ENCODE data around the gene ZNF133.
"Not testable (repeated sequence)": the region's sequence is repeated elsewhere in the genome, so short reads cannot be mapped to it uniquely, and the experiment has no call there.

The ZNF133 gene

DNA sequence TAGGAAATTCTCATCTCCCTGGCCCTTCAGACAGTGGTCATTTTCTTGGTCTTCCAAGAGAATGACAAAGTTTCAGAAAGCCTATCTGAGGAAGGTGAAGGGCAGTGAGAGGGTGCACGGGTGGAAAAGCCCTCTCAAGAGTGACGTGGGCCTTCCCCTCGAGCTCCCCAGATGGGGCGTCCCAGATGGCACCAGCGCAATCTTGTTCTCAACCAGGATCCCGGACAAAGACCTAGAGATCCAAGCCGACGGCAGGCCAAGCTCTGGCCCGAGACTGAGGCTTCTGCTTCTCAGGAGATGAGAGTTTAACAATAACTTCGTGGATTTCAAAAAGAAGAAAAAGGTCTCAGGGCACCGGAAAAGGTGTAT, 797 bp upstream of the ZNF133 start:
- DNase-seq = no peak

DNA sequence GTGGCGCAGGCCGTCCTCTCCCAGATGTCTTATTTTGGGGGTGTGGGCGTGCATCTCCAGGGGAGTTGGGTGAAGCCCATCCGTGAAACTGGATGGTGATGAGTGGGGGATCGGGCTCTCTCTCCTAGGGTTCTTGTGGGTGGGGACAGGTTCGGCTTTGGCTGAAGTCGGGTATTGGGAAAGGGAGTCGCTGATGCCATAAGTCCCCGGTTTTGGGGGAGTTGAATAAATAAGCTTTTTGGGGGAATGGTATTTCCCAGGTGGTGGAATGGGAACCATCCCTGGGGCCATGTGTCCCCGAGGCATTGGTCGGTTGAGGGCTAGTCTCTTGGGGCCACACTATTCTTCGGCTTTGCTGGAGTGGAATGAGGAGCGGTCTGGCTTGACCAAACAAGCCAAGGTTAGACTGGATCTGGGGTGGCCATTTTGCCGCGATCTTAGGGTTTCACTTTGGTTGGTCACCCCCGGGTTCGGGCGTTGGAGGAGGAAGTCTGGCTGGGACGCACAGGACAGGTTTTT, 481 bp downstream of the ZNF133 start:
- DNase-seq = peak in 1 of 2 experiments; percentile 11

DNA sequence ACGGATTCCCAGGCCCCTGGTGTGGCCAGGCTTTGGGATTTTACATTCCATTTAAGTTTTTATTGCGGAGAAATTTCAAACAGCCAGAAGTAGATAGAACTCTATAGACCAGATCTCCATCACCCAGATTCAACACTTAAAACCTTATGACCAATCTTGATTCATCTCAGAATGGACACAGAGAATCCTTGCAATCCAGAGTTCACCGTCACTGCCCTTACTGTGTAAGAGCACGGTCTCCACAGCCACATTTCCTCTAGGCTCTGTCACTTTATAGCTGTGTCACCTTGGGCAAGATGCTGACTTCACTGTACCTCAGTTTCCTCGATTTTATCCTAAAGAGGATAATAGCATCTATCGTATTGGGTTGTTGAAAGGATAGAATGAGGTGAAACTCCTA, 979 bp downstream of the ZNF133 start:
- DNase-seq = no peak

GRCh38 chr20:18299364-18299763, 11.0 kb downstream of the ZNF133 start:
- DNase-seq = no peak

- peak in 1 of 2 experiments; percentile 15 for DNase-seq
These were observed 16.3 kb downstream of the ZNF133 start for GRCh38 chr20:18304618-18305017.

- no peak for DNase-seq
These were observed 19.0 kb downstream of the ZNF133 start for GRCh38 chr20:18307301-18307700.

- DNase-seq = no peak
These were observed 21.7 kb downstream of the ZNF133 start for GRCh38 chr20:18310051-18310450.

DNA sequence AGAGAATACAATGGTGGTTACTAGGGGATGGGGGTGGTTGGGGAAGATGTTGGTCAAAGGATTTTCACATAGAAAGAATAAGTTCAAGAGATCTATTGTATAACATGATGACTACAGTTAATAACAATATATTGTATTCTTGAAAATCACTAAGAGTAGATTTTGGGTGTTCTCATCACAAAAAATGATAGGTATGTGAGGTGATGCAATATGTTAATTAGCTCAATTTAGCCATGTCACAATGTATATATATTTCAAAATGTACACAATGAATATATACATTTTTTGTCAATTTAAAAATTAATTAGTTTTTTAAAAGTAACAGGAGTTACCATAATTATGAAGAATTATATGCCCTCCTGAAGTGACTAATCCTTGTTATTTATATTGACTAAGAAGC, 22.3 kb downstream of the ZNF133 start:
- no peak for DNase-seq

- no peak for DNase-seq
These were observed 24.4 kb downstream of the ZNF133 start for GRCh38 chr20:18312723-18313122.

- DNase-seq = no peak
These were observed 25.1 kb downstream of the ZNF133 start for GRCh38 chr20:18313411-18313810.

DNA sequence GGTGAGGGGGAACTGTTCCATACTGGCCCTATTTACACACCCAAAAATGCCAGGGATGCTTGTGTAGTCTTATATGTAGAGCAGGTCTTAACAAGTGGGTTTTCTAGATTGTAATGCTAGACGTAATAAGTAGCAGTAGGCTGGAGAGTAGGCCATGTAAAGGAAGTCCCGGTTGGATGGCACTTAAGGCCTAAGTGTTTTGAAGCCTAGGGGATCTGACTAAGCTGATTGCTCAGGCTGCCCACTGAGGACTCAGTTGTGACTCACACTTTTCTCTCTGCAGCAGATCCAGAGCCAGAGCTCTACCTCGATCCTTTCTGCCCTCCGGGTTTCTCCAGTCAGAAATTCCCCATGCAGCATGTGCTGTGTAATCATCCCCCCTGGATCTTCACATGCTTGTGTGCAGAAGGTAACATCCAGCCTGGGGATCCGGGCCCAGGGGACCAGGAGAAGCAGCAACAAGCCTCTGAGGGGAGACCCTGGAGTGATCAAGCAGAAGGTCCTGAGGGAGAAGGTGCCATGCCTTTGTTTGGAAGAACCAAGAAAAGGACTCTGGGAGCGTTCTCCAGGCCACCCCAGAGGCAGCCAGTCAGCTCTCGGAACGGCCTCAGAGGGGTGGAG, 26.6 kb downstream of the ZNF133 start:
- peak; percentile 9 to 58 for DNase-seq

DNA sequence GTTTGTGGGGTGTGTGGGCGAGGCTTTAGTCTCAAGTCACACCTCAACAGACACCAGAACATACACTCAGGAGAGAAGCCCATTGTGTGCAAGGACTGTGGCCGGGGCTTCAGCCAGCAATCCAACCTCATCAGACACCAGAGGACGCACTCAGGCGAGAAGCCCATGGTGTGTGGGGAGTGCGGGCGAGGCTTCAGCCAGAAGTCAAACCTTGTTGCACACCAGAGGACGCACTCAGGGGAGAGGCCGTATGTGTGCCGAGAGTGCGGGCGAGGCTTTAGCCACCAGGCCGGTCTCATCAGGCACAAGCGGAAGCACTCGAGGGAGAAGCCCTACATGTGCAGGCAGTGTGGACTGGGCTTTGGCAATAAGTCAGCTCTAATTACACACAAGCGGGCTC, 27.8 kb downstream of the ZNF133 start:
- no peak for DNase-seq

GRCh38 chr20:18321316-18321715, 33.0 kb downstream of the ZNF133 start:
- DNase-seq = no peak

- no peak for DNase-seq
These were observed 33.9 kb downstream of the ZNF133 start for GRCh38 chr20:18321976-18322950.

- DNase-seq = no peak
These were observed 35.4 kb downstream of the ZNF133 start for GRCh38 chr20:18323705-18324104.

DNA sequence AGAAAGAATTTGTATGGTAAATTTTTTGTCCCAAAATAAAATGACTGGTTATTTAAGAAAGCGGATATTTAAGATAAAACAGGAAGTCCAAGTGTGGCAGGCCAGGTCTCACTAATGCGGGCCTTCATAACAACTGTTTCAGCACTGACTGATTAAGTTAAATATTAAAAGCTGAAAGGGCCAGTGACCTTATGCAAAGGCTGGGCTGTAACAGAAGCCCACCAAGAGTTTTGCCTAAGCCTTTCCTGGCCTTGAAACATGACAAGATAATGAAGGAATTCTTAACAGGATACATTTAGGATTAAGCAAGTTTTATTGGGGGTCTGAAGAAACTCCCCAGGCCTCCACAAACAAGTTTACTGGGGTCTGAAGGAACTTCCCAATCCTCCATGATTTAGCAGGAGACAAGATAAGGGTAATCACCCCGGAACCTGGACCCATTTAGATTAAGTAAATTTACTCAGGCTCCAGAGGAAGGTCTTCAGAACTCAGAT, 36.3 kb downstream of the ZNF133 start:
- DNase-seq = no peak

GRCh38 chr20:18326990-18327389, 38.7 kb downstream of the ZNF133 start:
- DNase-seq = no peak

GRCh38 chr20:18331694-18332093, 43.4 kb downstream of the ZNF133 start:
- no peak for DNase-seq

DNA sequence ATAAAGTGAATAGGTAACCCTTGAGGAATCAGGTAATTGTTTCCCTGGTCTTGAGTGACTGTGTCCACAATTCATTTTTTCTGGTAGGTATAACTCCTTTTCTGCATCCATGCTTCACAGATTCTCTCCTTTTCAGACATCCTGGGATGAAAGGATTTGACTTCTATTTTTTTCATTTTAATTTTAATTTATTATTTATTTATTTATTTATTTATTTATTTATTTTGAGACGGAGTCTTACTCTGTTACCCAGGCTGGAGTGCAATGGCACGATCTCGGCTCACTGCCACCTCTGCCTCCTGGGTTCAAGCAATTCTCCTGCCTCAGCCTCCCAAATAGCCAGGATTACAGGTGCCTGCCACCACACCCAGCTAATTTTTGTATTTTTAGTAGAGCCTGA, 61.4 kb downstream of the ZNF133 start:
- not testable (repeated sequence) for DNase-seq

DNA sequence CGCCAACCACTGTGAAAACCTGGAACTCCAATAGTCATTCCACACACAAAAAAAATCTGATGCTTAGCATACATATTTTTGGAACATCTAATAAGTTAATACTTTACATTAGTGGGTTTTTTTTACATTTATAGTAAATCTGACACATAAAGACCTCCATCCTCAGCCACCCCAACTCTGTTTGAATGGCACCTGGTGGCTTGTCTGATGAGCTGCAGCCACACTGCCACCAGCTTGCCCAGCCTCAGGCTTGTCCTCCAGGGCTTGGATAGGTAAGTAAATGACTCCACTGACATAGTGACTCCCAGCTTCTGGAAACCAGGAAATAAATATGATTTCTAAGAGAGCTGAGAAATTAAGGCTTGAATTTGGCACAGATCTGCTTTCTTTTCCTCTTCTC, 71.5 kb downstream of the ZNF133 start:
- no peak for DNase-seq

- no peak for DNase-seq
These were observed 72.3 kb downstream of the ZNF133 start for GRCh38 chr20:18360635-18361034.

DNA sequence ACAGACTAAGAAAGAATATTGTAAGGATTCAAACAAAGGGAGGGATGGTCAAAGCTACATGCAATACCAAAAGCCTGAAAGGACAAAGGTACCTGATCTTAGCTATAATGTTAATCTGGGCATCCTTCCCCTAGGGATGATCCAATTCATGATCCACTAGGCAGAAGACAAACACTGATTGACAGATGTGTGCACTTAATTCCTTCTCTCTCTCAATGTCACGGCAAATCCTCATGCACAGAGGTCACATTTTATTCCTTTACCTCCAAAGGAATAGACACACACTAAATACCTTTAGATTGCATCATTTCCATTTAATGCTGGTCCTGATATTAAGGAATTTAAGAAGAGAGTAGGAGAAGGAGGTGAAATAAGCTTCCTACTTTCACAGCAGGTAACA, 73.4 kb downstream of the ZNF133 start:
- DNase-seq = no peak

DNA sequence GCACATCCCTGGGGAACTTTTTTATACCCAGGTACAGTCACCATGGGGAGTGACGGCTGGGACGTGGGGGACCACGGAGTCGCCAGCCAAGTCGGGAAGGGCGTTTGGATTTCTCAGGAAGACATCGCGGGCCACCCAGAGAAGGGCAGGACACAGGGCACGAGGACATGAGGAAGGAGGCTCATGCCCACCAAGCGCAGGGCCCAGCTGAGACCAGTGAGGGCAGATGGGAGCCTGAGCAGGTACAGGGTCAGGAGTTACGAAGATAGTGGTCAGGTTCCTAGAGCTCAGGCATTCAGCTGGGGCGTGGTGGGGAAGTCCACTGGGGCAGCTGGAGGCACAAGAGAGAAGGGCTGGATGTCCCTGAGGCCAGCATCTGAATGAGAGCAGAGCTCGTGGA, 74.6 kb downstream of the ZNF133 start:
- no peak for DNase-seq

DNA sequence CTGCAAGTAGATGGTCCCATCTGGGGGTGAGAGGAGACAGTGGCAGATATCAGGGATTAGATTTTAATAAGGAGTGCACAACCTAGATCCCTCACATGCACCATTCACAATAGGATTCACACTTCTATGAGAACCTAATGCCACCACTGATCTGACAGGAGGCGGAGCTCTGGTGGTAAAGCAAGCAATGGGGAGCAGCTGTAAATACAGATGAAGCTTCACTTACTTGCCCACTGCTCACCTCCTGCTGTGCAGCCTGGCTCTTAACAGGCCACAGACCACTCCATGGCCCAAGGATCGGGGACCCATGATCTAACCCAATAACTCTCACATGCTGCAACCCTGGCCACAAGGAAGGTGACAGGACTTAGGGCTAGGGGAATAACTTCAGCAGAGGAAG, 75.4 kb downstream of the ZNF133 start:
- no peak for DNase-seq
